Panc1 (cell line): ENCODE data around the gene ZMYND10. TPM values are rescaled to one million over a fixed set of nuclear protein-coding genes. Genes with fewer than 3 reads are reported as not detected.

Source experiments
- ATAC-seq: fragments of 200-7000 bp; cut with Tn5 transposase; 2 replicates; pipeline ENCODE4 v1.9.1; 2020; ENCODE audit warnings: mild to moderate bottlenecking, moderate library complexity
- BruUV-seq: library from RNA; stranded (reverse); fragments of 400-500 nt; replicated peaks from 2 replicates; lab custom pipeline; 2021; lab: Mats Ljungman, UMichigan
- CTCF ChIA-PET: fragments of 300-600 bp; sonication (Branson Sonifier 250); formaldehyde crosslinking; loops from one replicate; lab custom pipeline; 2022; ENCODE audit warnings: antibody characterized with exemption; lab: Charles Lee
- POLR2A ChIA-PET: fragments of 300-600 bp; sonication (Branson Sonifier 250); formaldehyde crosslinking; loops from one replicate; lab custom pipeline; 2022; ENCODE audit warnings: antibody characterized with exemption; lab: Charles Lee
- DNase-seq: peaks from one replicate; pipeline ENCODE4 v3.0.0-alpha.2; 2010; ENCODE audit warnings: low read depth, low spot score
- H3K27ac ChIP-seq: 2 replicates; pipeline ENCODE4 v1.5.1; 2011; ENCODE audit warnings: mild to moderate bottlenecking, low read length, inconsistent platforms
- H3K27me3 ChIP-seq: fragments of 200-500 bp; sonication (Bioruptor generic); 2 replicates; pipeline ENCODE4 v1.6.0; 2014; ENCODE audit warnings: low read length, inconsistent platforms; ENCODE audit not compliant: control insufficient read depth, insufficient read depth
- H3K36me3 ChIP-seq: fragments of 200-500 bp; sonication (Bioruptor generic); 2 replicates; pipeline ENCODE4 v1.5.1; 2014; ENCODE audit warnings: inconsistent platforms, mild to moderate bottlenecking, low read length, moderate library complexity; ENCODE audit not compliant: control insufficient read depth, insufficient read depth
- H3K4me1 ChIP-seq: 2 replicates; pipeline ENCODE4 v1.5.1; 2011; ENCODE audit warnings: inconsistent platforms, mild to moderate bottlenecking, low read length, moderate library complexity; ENCODE audit not compliant: control insufficient read depth, insufficient read depth
- H3K4me3 ChIP-seq, 2 experiments: 2 replicates each; pipeline ENCODE4 v1.5.1; 2011 to 2012; ENCODE audit warnings: low read depth in 2 of 2, low read length in 2 of 2, mild to moderate bottlenecking in 2 of 2, inconsistent platforms in 1 of 2, moderate library complexity in 1 of 2
- H3K9me3 ChIP-seq: fragments of 200-500 bp; sonication (Bioruptor generic); 2 replicates; pipeline ENCODE4 v1.5.1; 2014; ENCODE audit warnings: low read depth, mild to moderate bottlenecking, inconsistent platforms, low read length, moderate library complexity; ENCODE audit not compliant: control insufficient read depth, insufficient read depth
- POLR2AphosphoS5 ChIP-seq: IDR thresholded peaks from 2 replicates; pipeline ENCODE4 v1.6.1; 2012; ENCODE audit warnings: mild to moderate bottlenecking, low read depth, low read length, moderate library complexity
- SIN3A ChIP-seq: IDR thresholded peaks from 2 replicates; pipeline ENCODE4 v1.6.1; 2012; ENCODE audit warnings: low read depth, mild to moderate bottlenecking, low read length, moderate library complexity, borderline replicate concordance; ENCODE audit not compliant: insufficient read depth
- TCF7L2 ChIP-seq: IDR thresholded peaks from 2 replicates; pipeline ENCODE4 v1.6.1; 2011; ENCODE audit warnings: mild to moderate bottlenecking, low read depth, low read length, inconsistent platforms
- in situ Hi-C: cut with HindIII; loops from 2 replicates; pipeline ENCODE4 v1.10.0; 2016; ENCODE audit warnings: low sequenced_read_pairs, low pct_unique_long_range_greater_than_20kb
- intact Hi-C: fragments of 100-400 bp; cut with micrococcal nuclease; formaldehyde crosslinking; loops from one replicate; pipeline ENCODE4 v1.10.0; 2022; ENCODE audit not compliant: unreplicated experiment
- total RNA-seq: library from RNA; stranded (reverse); gene quantifications from one replicate; pipeline ENCODE4 v1.2.1, GENCODE V29; 2021; ENCODE audit not compliant: unreplicated experiment
- TF ChIP-seq, protein P1 (sequence below), 2 experiments: IDR thresholded peaks; 2 replicates each; pipeline ENCODE4 v1.6.1; 2011 to 2012; ENCODE audit warnings: low read depth in 2 of 2, control low read depth in 1 of 2, low read length in 1 of 2, mild to moderate bottlenecking in 1 of 2, moderate library complexity in 1 of 2; ENCODE audit not compliant: insufficient read depth in 1 of 2
- TF ChIP-seq, protein P2 (sequence below): fragments of 450-650 bp; IDR thresholded peaks from 2 replicates; pipeline ENCODE4 v1.5.1; 2017; ENCODE audit warnings: mild to moderate bottlenecking

Gene ZMYND10
- total RNA-seq, 1 experiment from 2014 or later, result 3.6 TPM

DNA sequence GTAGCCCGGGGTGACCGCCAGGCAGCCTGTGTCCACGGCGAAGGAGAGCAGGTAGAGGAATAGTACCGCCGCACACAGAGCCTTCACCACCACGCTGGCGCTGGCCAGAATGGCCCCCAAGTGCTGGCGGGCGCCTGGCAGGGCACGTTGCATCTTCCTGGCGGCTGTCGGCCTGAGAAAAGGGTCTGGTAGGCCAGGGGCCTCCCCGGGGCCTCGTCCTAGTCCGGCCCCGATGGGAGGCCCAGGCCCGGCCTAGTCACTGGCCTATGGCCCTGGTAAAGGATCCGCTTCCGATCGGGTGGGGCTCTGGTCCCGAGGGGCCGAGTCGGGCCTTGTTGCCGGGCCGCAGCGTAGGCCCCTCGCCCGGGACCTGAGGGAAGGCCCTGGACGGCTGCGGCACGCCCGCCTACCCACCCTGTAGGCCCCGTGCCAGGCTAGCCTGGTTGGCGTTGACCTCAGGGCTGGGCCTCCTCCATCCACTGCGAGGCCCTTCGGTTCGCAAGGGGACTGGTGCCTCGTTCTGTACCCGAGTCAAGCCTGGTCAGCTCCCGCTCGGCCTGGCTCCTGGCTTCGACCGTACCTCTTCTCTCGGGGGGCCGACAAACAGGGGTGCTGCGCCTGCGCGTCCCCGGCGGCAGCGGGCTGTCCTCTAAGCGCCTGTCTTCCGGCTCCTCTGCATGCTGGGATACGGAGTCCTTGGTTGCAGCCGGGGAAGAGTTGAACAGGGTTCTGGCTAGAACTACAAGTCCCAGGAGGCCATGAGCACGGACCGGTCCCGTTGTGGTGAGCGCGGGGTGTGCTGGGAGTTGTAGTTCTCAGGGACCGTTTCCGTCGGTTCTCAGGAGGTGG is 13.6 kb upstream of the ZMYND10 start, which contains the start of gene TMEM115:
Gene TMEM115 (minus strand): TSS at position 611 of the 849 bp plus-strand sequence. CDS start 458 bp downstream, at position 153.
- BruUV-seq, result TSS peak; percentile 86
- no peaks in the 10 kb centered on the region for H3K27me3 ChIP-seq
- intact Hi-C loops (no loop called here), in situ Hi-C loops (no loop called here)
- H3K36me3 ChIP-seq, result no peaks in the 10 kb centered on the region
- H3K4me1 ChIP-seq, result peaks cover 14% of the 10 kb centered on the region
- TF ChIP-seq, protein P1, sequence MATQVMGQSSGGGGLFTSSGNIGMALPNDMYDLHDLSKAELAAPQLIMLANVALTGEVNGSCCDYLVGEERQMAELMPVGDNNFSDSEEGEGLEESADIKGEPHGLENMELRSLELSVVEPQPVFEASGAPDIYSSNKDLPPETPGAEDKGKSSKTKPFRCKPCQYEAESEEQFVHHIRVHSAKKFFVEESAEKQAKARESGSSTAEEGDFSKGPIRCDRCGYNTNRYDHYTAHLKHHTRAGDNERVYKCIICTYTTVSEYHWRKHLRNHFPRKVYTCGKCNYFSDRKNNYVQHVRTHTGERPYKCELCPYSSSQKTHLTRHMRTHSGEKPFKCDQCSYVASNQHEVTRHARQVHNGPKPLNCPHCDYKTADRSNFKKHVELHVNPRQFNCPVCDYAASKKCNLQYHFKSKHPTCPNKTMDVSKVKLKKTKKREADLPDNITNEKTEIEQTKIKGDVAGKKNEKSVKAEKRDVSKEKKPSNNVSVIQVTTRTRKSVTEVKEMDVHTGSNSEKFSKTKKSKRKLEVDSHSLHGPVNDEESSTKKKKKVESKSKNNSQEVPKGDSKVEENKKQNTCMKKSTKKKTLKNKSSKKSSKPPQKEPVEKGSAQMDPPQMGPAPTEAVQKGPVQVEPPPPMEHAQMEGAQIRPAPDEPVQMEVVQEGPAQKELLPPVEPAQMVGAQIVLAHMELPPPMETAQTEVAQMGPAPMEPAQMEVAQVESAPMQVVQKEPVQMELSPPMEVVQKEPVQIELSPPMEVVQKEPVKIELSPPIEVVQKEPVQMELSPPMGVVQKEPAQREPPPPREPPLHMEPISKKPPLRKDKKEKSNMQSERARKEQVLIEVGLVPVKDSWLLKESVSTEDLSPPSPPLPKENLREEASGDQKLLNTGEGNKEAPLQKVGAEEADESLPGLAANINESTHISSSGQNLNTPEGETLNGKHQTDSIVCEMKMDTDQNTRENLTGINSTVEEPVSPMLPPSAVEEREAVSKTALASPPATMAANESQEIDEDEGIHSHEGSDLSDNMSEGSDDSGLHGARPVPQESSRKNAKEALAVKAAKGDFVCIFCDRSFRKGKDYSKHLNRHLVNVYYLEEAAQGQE (IDR thresholded peaks at IDR 0.05; ENCODE audit: insufficient read depth in 1 of 2, low read depth in 2 of 2, low read length in 1 of 2), result no peak
- TF ChIP-seq TCF7L2 (no peak), SIN3A (no peak), POLR2AphosphoS5 (peak; percentile 52; the same call in 1 of the 2 replicates)
- TF ChIP-seq, protein P2, sequence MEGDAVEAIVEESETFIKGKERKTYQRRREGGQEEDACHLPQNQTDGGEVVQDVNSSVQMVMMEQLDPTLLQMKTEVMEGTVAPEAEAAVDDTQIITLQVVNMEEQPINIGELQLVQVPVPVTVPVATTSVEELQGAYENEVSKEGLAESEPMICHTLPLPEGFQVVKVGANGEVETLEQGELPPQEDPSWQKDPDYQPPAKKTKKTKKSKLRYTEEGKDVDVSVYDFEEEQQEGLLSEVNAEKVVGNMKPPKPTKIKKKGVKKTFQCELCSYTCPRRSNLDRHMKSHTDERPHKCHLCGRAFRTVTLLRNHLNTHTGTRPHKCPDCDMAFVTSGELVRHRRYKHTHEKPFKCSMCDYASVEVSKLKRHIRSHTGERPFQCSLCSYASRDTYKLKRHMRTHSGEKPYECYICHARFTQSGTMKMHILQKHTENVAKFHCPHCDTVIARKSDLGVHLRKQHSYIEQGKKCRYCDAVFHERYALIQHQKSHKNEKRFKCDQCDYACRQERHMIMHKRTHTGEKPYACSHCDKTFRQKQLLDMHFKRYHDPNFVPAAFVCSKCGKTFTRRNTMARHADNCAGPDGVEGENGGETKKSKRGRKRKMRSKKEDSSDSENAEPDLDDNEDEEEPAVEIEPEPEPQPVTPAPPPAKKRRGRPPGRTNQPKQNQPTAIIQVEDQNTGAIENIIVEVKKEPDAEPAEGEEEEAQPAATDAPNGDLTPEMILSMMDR, result no peak
- H3K4me3 ChIP-seq, result peak within 1 kb of the TSS; percentile 71 to 79
- DNase-seq (peak; percentile 87), ATAC-seq (peak; percentile 99)
- ChIA-PET CTCF (no interaction called here), POLR2A (no interaction called here)
- H3K9me3 ChIP-seq, result no peaks in the 10 kb centered on the region
- peak within 1 kb of the TSS; percentile 81 for H3K27ac ChIP-seq

DNA sequence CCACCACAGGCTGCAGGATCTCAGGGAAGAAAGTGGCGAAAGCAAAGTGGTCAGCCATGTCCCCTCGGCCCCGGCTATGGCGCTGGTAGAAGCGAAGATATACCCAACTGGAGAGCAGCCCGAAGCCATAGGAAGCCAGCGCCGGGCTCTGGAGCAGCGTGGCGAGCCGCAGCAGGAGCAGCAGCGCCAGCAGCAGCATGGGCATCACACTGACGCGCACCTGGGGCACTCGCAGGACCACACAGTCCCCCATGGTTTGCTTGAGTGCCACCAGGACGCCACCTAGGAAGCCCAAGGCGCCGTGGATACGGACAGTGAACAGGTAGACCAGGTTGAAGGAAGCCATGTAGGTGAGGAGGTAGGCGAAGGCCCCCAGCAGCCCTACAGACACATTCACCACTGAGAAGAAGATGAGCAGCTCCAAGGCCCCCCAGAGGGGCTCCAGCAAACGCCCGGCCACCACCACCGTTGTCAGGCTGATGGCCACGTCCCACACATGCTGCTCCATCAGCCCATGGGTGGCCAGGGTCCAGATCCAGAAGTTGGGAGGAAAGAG is 12.9 kb upstream of the ZMYND10 start:
- H3K27me3 ChIP-seq, result no peaks in the 10 kb centered on the region
- POLR2A ChIA-PET, result no interaction called here
- H3K27ac ChIP-seq, result peak overlapping the region; percentile 81
- TF ChIP-seq POLR2AphosphoS5 (no peak), SIN3A (0 out of 2 replicates have a peak, but pooled peaks have one; percentile 0), TCF7L2 (no peak)
- TF ChIP-seq, protein P1 (IDR thresholded peaks at IDR 0.05; ENCODE audit: insufficient read depth in 1 of 2, low read depth in 2 of 2, low read length in 1 of 2), result no peak
- TF ChIP-seq, protein P2, result no peak
- CTCF ChIA-PET, result no interaction called here
- no peaks in the 10 kb centered on the region for H3K9me3 ChIP-seq
- no TSS peak for BruUV-seq
- ATAC-seq (no peak), DNase-seq (no peak)
- H3K36me3 ChIP-seq, result no peaks in the 10 kb centered on the region
- in situ Hi-C loops (no loop called here), intact Hi-C loops (no loop called here)
- peaks cover 14% of the 10 kb centered on the region for H3K4me1 ChIP-seq
- peak overlapping the region; percentile 71 to 79 for H3K4me3 ChIP-seq
